Skeletal muscle cell (primary cell): Measurements from ENCODE around the gene GLIPR1.

Experiments
- DNase-seq: peaks from one replicate; pipeline ENCODE4 v3.0.0-alpha.2; 2010; ENCODE audit warnings: low read depth
- H3K4me3 ChIP-seq: 2 replicates; pipeline ENCODE4 v1.5.1; 2011; ENCODE audit warnings: low read depth, mild to moderate bottlenecking, control low read depth, low read length, moderate library complexity

GLIPR1 gene

GRCh38 chr12:75550401-75551240 lies 70.1 kb downstream of the GLIPR1 start:
- DNase-seq: no peak

GRCh38 chr12:75551477-75551876 lies 70.9 kb downstream of the GLIPR1 start:
- DNase-seq: no peak
- H3K4me3 ChIP-seq: no peak overlapping the region

More at GRCh38 chr12:75550401-75551240, 70.1 kb downstream of the GLIPR1 start:
- no peak overlapping the region for H3K4me3 ChIP-seq

DNA sequence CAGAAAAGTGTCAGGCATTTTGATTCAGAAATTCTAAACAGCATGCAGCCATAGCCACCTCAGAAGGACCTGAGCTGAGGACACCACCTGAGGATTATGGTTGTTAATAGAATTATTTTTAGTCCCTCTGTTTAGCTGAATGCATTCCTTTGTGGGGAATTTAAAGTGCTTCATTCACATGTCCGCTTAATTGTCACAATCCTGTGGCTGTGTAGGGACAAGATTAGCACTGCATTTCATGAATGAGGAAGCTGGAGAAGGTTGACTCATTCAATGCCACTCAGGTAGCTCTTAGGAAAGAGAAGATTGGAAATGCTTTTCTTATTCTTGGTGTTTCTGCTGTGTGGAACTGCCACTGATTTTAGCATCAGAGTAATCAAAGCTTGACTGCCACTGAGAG lies 72.8 kb downstream of the GLIPR1 start:
- no peak overlapping the region for H3K4me3 ChIP-seq
- no peak for DNase-seq
